K562 (cell line): ENCODE data around the gene AHCYL1. TPM values are rescaled to one million over a fixed set of nuclear protein-coding genes. Genes with fewer than 3 reads are reported as not detected.

Source experiments
- CBFA2T2 ChIP-seq: fragments of 450-650 bp; conservative IDR thresholded peaks from 2 replicates; pipeline ENCODE4 v1.6.1; 2017; ENCODE audit warnings: mild to moderate bottlenecking
- CBX3 ChIP-seq, 2 experiments: IDR thresholded peaks; 1 replicate in 1 of 2; 2 replicates in 1 of 2; pipeline ENCODE4 v1.6.1; 2012; ENCODE audit warnings: inconsistent platforms in 2 of 2, low read length in 2 of 2, borderline replicate concordance in 1 of 2, control low read depth in 1 of 2
- EP400 ChIP-seq: fragments of 450-650 bp; IDR thresholded peaks from 2 replicates; pipeline ENCODE4 v1.6.1; 2017; ENCODE audit warnings: antibody characterized with exemption, mild to moderate bottlenecking, moderate library complexity
- HCFC1 ChIP-seq: IDR thresholded peaks from 2 replicates; pipeline ENCODE4 v1.6.1; 2012; ENCODE audit warnings: low read depth, low read length, improper control_type of control experiment
- HDAC3 ChIP-seq: fragments of 450-650 bp; IDR thresholded peaks from 2 replicates; pipeline ENCODE4 v1.6.1; 2018; ENCODE audit warnings: borderline replicate concordance, mild to moderate bottlenecking, moderate library complexity; ENCODE audit not compliant: partially characterized antibody
- HLTF ChIP-seq: fragments of 450-650 bp; IDR thresholded peaks from 2 replicates; pipeline ENCODE4 v1.6.1; 2016
- HNRNPH1 ChIP-seq: fragments of 200-400 bp; formaldehyde crosslinking; optimal IDR thresholded peaks from 2 replicates; pipeline ENCODE3; 2017; ENCODE audit warnings: low read depth, mild to moderate bottlenecking, low read length, moderate library complexity
- PCBP1 ChIP-seq: fragments of 200-400 bp; formaldehyde crosslinking; IDR thresholded peaks from 2 replicates; pipeline ENCODE4 v1.6.1; 2018; ENCODE audit warnings: mild to moderate bottlenecking, low read depth, low read length; ENCODE audit not compliant: poor library complexity, severe bottlenecking
- RB1 ChIP-seq: fragments of 450-650 bp; IDR thresholded peaks from 2 replicates; pipeline ENCODE4 v1.6.1; 2017; ENCODE audit warnings: low read depth, mild to moderate bottlenecking
- STAT5A ChIP-seq: IDR thresholded peaks from 2 replicates; pipeline ENCODE4 v1.6.1; 2012; ENCODE audit warnings: low read length, inconsistent platforms, borderline replicate concordance
- TBL1XR1 ChIP-seq, 2 experiments: IDR thresholded peaks; 2 replicates each; pipeline ENCODE4 v1.6.1; 2012; ENCODE audit warnings: improper control_type of control experiment in 2 of 2, low read length in 2 of 2, mild to moderate bottlenecking in 1 of 2
- TOE1 ChIP-seq, 2 experiments: fragments of 450-650 bp in 1 of 2; sonication (generic) in 1 of 2; formaldehyde crosslinking in 1 of 2; IDR thresholded peaks; 2 replicates each; pipeline versions ENCODE4 v1.7.1 to v1.8.0; 2016 to 2022; ENCODE audit warnings: borderline replicate concordance in 2 of 2, mild to moderate bottlenecking in 2 of 2, antibody characterized with exemption in 1 of 2, inconsistent platforms in 1 of 2, low read depth in 1 of 2, missing genetic modification reagents in 1 of 2, moderate library complexity in 1 of 2
- ZFP91 ChIP-seq: sonication (generic); formaldehyde crosslinking; IDR thresholded peaks from 2 replicates; pipeline ENCODE4 v1.8.0; 2022; ENCODE audit warnings: mild to moderate bottlenecking, missing genetic modification reagents
- ZKSCAN3 ChIP-seq: fragments of 250-450 bp; sonication (Bioruptor Pico); IDR thresholded peaks from 2 replicates; pipeline ENCODE4 v1.4.0; 2020
- ZNF324 ChIP-seq: fragments of 250-450 bp; sonication (Bioruptor Pico); IDR thresholded peaks from 2 replicates; pipeline ENCODE4 v1.4.0; 2020; ENCODE audit warnings: mild to moderate bottlenecking
- ZNF778 ChIP-seq: fragments of 450-650 bp; formaldehyde crosslinking; IDR thresholded peaks from 2 replicates; pipeline ENCODE4 v1.4.0; 2020; ENCODE audit warnings: mild to moderate bottlenecking, moderate library complexity
- polyA plus RNA-seq, 8 experiments: library from polyadenylated mRNA; depleted of rRNA in 4 of 8; stranded (reverse) in 5 of 8; unstranded in 3 of 8; fragments of >200 nt; fragmentation: Nextera tagmentation in 2 of 8; fragmentation: Illumina TruSeq in 1 of 8; extraction: Ambion mirVana in 2 of 8; extraction: Trizol in 1 of 8; gene quantifications; 2 replicates each; pipeline versions ENCODE4 v1.2.1 to v1.2.3, GENCODE V29; 2011 to 2014; ENCODE audit warnings: inconsistent platforms in 1 of 8, missing spikeins in 1 of 8
- total RNA-seq, 7 experiments: library from RNA; depleted of rRNA in 6 of 7; stranded (reverse); fragments of >200 nt in 6 of 7; fragmentation: Illumina TruSeq in 2 of 7; extraction: Trizol in 2 of 7; gene quantifications; 2 replicates each; pipeline versions ENCODE4 v1.2.1 to v1.2.3, GENCODE V29; 2011 to 2021; ENCODE audit warnings: low replicate concordance in 1 of 7
- TF ChIP-seq, protein P1 (sequence below): sonication (generic); formaldehyde crosslinking; IDR thresholded peaks from 2 replicates; pipeline ENCODE4 v1.9.0; 2022; ENCODE audit warnings: mild to moderate bottlenecking, missing genetic modification reagents
- TF ChIP-seq, protein P2 (sequence below): sonication (generic); formaldehyde crosslinking; IDR thresholded peaks from 2 replicates; pipeline ENCODE4 v1.8.1; 2023; ENCODE audit warnings: mild to moderate bottlenecking, missing genetic modification reagents
- TF ChIP-seq, protein P3 (sequence below): fragments of 250-450 bp; sonication (Bioruptor Pico); IDR thresholded peaks from 2 replicates; pipeline ENCODE4 v1.5.0; 2020; ENCODE audit warnings: mild to moderate bottlenecking, borderline replicate concordance

The AHCYL1 gene
- total and polyA plus RNA-seq, 9 of the 15 experiments (the other 6 are each of a cell fraction or from before 2014, with no cell fraction given): 27.3 to 118 (median 44.5) TPM

DNA sequence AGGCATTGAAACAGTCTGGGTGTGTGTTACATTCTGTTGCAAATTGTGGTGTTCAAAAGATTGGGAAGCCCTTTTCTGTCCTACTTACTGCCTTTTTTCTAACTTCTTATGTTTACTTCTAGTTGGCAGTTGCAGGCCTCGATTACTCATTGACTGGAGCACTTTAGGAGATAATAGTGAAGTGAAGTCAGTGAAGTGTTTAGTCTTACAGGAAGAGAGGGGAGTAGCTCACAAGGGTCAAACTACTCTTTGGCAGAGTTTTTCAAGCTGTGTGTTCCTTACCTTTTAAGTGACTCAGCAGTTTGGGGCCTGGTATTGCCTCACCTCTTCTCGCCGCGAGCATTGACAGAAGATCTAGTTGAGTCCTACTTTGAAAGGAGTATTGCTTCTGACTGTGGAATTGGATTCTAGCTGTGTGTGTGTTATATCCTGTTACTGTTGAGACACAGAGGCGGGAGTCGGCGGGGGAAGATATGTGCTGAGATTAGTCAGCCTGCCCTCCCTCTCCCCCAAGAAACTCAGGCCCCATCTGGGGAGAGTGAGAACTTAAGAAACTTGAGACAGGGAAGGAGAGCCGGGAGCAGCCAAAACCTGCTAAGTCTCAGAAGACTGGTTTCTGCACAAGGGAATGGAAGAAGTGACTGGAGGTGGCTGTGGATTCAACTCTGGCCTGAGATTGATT is 19.3 kb downstream of the AHCYL1 start (continued):
- TF ChIP-seq ZFP91 (CRISPR knock-in tag) (no peak), ZNF324 (CRISPR knock-in tag) (no peak), HNRNPH1 (no peak), RB1 (0 out of 2 replicates have a peak, but pooled peaks have one; percentile 35), HDAC3 (peak; percentile 14), TBL1XR1 (IDR thresholded peaks at IDR 0.05; ENCODE audit: low read length in 2 of 2) (no peak; a peak in 2 of 4 replicates), HCFC1 (no peak; the same call in 1 of the 2 replicates), EP400 (peak; percentile 56), PCBP1 (no peak), STAT5A (no peak; the same call in 1 of the 2 replicates), ZKSCAN3 (CRISPR knock-in tag) (no peak), CBX3 (IDR thresholded peaks at IDR 0.05; ENCODE audit: borderline replicate concordance in 1 of 2, low read length in 2 of 2) (peak in 1 of 2 experiments; percentile 48; a peak in 1 of 3 replicates), CBFA2T2 (peak; percentile 2; the same call in 1 of the 2 replicates), TOE1 (IDR thresholded peaks at IDR 0.05; ENCODE audit: borderline replicate concordance) (no peak), TOE1 (CRISPR knock-in tag; IDR thresholded peaks at IDR 0.05; ENCODE audit: borderline replicate concordance, low read depth) (no peak), HLTF (no peak), ZNF778 (CRISPR knock-in tag) (no peak)
- TF ChIP-seq, protein P1, sequence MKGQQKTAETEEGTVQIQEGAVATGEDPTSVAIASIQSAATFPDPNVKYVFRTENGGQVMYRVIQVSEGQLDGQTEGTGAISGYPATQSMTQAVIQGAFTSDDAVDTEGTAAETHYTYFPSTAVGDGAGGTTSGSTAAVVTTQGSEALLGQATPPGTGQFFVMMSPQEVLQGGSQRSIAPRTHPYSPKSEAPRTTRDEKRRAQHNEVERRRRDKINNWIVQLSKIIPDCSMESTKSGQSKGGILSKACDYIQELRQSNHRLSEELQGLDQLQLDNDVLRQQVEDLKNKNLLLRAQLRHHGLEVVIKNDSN (CRISPR knock-in tag): no peak
- TF ChIP-seq, protein P2, sequence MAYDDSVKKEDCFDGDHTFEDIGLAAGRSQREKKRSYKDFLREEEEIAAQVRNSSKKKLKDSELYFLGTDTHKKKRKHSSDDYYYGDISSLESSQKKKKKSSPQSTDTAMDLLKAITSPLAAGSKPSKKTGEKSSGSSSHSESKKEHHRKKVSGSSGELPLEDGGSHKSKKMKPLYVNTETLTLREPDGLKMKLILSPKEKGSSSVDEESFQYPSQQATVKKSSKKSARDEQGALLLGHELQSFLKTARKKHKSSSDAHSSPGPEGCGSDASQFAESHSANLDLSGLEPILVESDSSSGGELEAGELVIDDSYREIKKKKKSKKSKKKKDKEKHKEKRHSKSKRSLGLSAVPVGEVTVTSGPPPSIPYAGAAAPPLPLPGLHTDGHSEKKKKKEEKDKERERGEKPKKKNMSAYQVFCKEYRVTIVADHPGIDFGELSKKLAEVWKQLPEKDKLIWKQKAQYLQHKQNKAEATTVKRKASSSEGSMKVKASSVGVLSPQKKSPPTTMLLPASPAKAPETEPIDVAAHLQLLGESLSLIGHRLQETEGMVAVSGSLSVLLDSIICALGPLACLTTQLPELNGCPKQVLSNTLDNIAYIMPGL (CRISPR knock-in tag): no peak
- TF ChIP-seq, protein P3, sequence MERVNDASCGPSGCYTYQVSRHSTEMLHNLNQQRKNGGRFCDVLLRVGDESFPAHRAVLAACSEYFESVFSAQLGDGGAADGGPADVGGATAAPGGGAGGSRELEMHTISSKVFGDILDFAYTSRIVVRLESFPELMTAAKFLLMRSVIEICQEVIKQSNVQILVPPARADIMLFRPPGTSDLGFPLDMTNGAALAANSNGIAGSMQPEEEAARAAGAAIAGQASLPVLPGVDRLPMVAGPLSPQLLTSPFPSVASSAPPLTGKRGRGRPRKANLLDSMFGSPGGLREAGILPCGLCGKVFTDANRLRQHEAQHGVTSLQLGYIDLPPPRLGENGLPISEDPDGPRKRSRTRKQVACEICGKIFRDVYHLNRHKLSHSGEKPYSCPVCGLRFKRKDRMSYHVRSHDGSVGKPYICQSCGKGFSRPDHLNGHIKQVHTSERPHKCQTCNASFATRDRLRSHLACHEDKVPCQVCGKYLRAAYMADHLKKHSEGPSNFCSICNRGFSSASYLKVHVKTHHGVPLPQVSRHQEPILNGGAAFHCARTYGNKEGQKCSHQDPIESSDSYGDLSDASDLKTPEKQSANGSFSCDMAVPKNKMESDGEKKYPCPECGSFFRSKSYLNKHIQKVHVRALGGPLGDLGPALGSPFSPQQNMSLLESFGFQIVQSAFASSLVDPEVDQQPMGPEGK: no peak
